GM19324 (cell line): ENCODE data around the gene ITGBL1.

ENCODE experiments used
- ATAC-seq: cut with Tn5 transposase; IDR thresholded peaks from one replicate; pipeline ENCODE4 v1.9.1; 2021; ENCODE audit warnings: mild to moderate bottlenecking, moderate library complexity; ENCODE audit not compliant: unreplicated experiment, low FRiP score

Gene ITGBL1

GRCh38 chr13:101621099-101621498, 168.6 kb downstream of the ITGBL1 start:
- no peak for ATAC-seq

- ATAC-seq: no peak
These were observed 171.2 kb downstream of the ITGBL1 start for GRCh38 chr13:101623470-101624209.

- ATAC-seq: no peak
These were observed 171.9 kb downstream of the ITGBL1 start for GRCh38 chr13:101624210-101624922.

DNA sequence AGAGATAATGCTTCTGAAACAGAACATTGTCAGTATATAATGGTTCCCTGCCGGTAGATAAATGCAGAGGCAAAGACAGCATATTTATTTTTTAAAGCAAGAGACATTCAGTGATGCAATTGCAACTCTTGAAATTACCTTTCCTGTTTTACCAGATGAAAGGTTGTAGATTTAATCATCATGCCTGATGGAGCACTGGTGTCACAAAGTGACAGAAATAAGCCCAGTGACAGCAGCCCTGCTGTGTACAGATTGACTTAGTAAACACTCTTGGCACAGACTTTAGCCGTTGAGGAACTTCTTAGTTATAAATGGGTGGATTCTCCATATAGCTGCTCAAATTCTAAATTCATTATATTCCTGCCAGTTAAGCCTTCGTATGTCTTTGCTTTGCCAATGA, 172.5 kb downstream of the ITGBL1 start:
- ATAC-seq: no peak

DNA sequence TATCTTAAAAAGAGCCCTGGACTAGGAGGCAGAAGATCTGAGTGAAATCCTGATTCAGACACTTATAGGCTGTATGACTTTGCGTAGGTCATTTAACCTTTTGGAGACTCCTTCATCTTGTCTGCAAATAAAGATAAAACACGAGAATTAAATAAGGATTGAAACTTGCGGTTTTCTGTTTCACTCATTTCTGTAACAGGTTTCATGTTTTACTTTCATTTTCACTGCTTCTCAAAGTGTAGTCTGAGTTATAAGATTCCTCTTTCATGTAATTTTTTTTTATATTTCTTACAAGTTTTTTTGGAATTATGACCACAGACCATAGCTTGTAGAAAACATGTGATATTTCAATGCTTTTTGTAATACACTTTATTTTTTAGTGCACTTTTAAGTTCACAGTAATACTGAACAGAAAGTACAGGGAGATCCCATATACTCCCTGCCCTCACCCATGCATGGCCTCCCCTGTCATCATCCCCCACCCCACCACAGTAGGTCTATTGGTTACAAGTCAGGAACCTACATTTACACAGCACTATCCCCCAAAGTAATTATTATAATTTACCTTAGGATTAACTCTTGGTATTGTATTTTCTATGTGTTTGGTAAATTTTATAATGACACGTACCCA, 174.6 kb downstream of the ITGBL1 start:
- peak; percentile 92 for ATAC-seq

DNA sequence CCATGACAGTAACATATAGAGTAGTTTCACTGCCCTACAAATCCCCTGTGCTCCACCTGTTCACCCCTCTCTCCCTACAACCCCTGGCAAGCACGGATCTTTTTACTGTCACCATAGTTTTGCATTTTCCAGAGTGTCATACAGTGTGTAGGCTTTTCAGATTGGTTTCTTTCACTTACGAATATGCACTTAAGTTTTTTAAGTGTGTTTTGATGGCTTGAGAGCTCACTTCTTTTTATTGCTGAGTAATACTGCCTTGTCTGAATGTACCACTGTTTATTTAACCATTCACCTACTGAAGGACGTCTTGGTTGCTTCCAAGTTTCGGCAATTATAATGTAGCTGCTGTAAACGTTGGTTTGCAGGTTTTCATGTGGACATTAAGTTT, 175.1 kb downstream of the ITGBL1 start:
- ATAC-seq: peak; percentile 41

DNA sequence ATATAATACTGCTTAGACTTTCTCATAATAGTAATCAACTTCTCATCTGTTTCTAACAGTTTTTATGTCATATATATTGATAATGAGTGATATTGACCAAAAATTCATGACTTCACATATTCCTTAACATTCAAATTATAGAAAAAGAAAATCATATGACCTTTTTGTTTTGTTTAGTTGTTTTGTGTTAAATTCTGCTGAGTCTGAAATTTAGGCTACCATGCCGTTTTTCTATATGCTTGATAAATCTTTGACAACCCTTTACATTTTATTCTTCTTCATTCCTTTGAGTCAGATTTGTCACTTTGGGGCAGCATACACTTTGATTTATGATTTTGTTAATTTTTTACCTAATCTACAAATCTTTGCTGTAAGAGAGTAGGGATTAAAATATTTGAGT, 176.4 kb downstream of the ITGBL1 start:
- ATAC-seq: no peak

GRCh38 chr13:101631395-101631794, 178.9 kb downstream of the ITGBL1 start:
- no peak for ATAC-seq

GRCh38 chr13:101634142-101634541, 181.7 kb downstream of the ITGBL1 start:
- ATAC-seq: no peak

DNA sequence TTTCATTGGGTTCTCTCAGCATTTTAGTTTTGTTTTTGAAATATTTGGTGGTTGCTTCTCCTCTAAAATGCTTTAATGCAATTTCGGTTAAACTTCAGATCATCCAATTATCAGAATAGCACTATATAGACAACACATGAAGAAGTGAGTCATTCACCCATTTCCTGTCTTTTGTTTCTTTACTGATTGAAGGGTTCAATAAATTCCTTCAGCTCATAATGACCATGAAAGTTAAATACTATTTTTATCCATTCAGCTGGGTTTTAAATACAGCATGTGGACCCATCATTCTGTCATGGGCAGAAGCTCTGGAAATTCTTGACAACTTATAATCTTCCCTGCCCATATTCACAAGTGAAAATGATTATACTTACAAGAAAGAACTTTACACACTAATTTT, 187.2 kb downstream of the ITGBL1 start:
- no peak for ATAC-seq

- no peak for ATAC-seq
These were observed 188.4 kb downstream of the ITGBL1 start for GRCh38 chr13:101640788-101641400.

GRCh38 chr13:101645871-101646270, 193.4 kb downstream of the ITGBL1 start:
- no peak for ATAC-seq

- ATAC-seq: no peak
These were observed 195.3 kb downstream of the ITGBL1 start for GRCh38 chr13:101647760-101648159.

- no peak for ATAC-seq
These were observed 196.5 kb downstream of the ITGBL1 start for GRCh38 chr13:101648766-101649487.

DNA sequence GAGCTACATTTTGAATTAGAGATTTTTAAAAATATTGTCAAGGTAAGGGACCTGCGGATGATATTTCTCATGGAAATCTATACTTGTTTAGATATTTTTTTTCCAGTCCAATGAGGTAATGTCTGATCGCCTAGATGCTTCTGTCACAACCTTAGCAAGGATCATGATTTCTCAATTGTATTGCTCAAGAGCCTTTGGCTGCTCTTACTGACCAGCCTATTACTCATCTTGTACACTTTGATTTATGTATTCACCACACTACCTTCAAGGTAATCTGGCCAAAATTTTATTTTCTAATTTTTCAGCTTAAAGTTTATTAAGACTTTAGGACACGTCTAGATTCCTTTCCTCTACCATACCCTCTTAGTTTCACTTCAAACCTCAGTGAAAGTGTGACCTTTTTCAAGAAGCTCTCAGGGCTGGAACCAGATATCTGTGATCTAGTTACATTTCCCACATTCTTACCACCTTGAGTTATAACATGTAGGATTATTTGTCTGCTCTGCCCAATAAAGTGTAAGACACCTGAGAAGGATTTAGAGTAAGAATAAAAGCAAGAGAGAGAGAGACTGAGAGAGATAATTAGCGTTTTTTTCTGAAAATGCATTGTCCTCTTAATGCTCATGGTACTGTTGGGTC, 197.1 kb downstream of the ITGBL1 start:
- no peak for ATAC-seq

DNA sequence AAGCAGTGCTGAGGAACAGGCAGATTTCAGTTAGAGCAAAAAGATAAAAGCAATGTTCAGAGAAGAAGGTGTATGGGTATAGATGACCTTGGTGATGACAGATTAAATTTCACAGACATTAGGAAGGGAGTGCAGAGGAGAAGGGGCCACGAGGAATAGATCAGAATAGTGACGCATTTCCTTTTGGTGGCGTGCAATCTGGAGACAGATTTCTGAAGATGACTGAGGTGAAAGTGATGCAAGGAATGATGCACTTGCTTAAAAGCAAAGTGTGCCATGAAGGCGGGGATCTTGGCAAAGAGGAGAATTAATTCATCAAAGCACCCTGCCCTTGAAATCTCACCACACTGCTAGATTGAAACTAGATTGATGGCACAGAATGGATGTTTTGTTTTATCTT, 202.4 kb downstream of the ITGBL1 start:
- ATAC-seq: no peak

GRCh38 chr13:101655435-101655834, 203.0 kb downstream of the ITGBL1 start:
- ATAC-seq: peak; percentile 56

GRCh38 chr13:101660711-101661110, 208.2 kb downstream of the ITGBL1 start:
- no peak for ATAC-seq

DNA sequence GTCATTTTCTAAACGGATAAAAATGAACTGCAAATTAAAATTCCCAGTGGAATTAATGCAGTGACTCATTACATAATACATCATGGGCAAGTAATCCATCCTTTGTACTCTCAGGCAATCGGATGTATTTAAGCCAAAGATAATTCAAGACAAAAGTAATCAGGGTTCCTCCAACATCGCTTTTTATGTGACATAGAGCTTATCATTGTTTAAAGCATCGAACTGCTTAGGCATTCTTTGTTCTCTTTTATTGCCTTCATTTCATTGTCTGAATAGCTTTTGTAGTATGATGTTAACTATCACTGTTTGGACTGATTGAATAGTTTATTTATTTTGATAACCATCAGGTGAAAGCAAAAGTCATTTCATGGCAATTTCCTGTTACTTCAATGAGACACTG, 209.4 kb downstream of the ITGBL1 start:
- ATAC-seq: no peak
